AG04450 (cell line): ENCODE results near the gene ZIC3. TPM values are rescaled to one million over a fixed set of nuclear protein-coding genes. Genes with fewer than 3 reads are reported as not detected.

Experiments
- CTCF ChIA-PET: fragments of 300-600, 350-600 bp; formaldehyde crosslinking; extraction: SDS; loops from one replicate; lab custom pipeline; 2022; ENCODE audit warnings: antibody characterized with exemption, inconsistent platforms; lab: Charles Lee
- POLR2A ChIA-PET: fragments of 350-600 bp; formaldehyde crosslinking; extraction: SDS; loops from one replicate; lab custom pipeline; 2021; ENCODE audit warnings: antibody characterized with exemption, inconsistent platforms; lab: Yijun Ruan, JAX
- DNase-seq: peaks from one replicate; pipeline ENCODE4 v3.0.0-alpha.2; 2011; ENCODE audit warnings: low read depth, low spot score
- H3K27ac ChIP-seq: one replicate; pipeline ENCODE4 v1.5.1; 2012; ENCODE audit warnings: low read depth, low read length, control low read depth
- H3K27me3 ChIP-seq: one replicate; pipeline ENCODE4 v1.6.0; 2012; ENCODE audit warnings: low read length; ENCODE audit not compliant: control insufficient read depth, insufficient read depth
- H3K4me3 ChIP-seq: 2 replicates; pipeline ENCODE4 v1.5.1; 2011; ENCODE audit warnings: mild to moderate bottlenecking, low read depth, low read length, control low read depth
- H3K9me3 ChIP-seq: 2 replicates; pipeline ENCODE4 v1.5.1; 2012; ENCODE audit warnings: low read length; ENCODE audit not compliant: control insufficient read depth, insufficient read depth
- polyA plus RNA-seq: library from polyadenylated mRNA; depleted of rRNA; stranded (reverse); fragments of >200 nt; gene quantifications from 2 replicates; pipeline ENCODE4 v1.2.3, GENCODE V29; 2011
- TF ChIP-seq, protein P1 (sequence below): IDR thresholded peaks from 2 replicates; pipeline ENCODE4 v1.5.1; 2011; ENCODE audit warnings: low read depth, low read length, control low read depth, inconsistent platforms

ZIC3 gene
- polyA plus RNA-seq, 1 experiment: not detected

DNA sequence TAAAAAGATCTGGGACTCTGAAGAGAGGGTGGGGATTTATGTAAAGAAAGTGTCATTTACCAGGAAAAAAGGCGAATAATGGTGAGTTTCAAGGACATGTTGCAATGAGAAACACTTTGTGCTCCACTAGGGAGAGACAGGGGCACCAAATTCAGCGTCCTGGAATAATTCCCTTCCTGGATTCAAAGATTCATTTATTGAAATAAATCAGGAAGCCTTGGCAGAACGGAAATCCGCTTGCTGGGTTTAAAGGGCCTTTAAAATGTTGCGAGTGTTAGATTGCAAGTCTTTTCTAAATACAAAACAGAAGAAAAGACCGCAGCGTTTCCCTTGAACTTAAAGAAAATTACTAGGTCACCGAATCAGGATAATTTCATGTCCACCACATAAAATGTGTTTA is 3.8 kb upstream of the ZIC3 start:
- H3K9me3 ChIP-seq: no peaks in the 10 kb centered on the region; the same call in 1 of the 2 replicates
- ChIA-PET CTCF (no interaction called here), POLR2A (no interaction called here)
- TF ChIP-seq, protein P1, sequence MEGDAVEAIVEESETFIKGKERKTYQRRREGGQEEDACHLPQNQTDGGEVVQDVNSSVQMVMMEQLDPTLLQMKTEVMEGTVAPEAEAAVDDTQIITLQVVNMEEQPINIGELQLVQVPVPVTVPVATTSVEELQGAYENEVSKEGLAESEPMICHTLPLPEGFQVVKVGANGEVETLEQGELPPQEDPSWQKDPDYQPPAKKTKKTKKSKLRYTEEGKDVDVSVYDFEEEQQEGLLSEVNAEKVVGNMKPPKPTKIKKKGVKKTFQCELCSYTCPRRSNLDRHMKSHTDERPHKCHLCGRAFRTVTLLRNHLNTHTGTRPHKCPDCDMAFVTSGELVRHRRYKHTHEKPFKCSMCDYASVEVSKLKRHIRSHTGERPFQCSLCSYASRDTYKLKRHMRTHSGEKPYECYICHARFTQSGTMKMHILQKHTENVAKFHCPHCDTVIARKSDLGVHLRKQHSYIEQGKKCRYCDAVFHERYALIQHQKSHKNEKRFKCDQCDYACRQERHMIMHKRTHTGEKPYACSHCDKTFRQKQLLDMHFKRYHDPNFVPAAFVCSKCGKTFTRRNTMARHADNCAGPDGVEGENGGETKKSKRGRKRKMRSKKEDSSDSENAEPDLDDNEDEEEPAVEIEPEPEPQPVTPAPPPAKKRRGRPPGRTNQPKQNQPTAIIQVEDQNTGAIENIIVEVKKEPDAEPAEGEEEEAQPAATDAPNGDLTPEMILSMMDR: no peak
- no peak overlapping the region for H3K27ac ChIP-seq
- H3K27me3 ChIP-seq: peaks cover 11% of the 10 kb centered on the region
- DNase-seq: no peak
- no peak overlapping the region for H3K4me3 ChIP-seq

DNA sequence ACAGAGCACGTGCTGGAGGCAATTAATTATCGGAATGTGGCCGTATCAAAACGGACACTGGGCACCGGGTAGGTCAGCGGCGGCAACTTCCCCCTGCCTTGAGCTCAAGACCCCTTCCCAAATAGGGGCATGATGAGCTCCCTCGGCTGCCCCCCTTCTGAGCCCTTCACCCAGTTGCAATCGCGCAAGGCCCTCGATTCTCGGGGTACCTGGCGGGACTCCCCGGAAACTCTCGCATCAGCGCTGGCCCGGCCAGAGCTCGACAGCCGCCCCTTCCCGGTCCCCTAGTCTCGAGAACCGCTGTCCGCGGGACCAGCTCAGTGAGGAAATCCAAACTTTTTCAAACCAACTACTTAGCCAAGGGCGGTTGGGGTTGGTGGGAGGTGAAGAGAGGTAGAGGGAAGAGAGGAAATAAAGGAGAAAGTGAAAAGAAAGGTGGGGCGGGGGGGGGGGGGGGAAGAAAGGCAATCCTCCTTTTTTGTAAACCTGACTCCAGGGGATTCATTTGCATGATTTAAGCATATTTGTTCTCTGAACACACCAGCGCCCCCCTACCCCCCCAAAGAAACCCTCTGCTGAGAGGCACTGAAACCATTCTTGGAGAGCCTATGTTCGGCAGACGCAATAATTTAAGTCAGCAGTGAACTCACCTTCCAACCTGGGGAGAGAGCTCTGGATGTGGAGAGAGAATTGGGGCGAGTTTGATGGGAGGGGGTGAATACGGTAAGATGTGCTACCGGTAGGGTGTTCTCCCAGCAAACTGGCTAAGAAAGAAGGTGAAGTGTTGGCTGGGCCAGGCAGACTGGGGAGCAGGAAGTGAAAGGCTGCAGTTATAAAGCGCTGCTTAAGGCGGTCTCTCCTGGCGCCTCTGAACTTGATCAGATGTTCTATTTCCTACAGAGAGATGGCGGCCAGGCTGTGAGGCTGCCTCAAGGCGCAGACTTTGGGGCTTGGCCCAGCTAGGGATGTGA is 2.0 kb upstream of the ZIC3 start:
- Histone ChIP-seq H3K27me3 (peaks cover 23% of the 10 kb centered on the region), H3K4me3 (no peak overlapping the region), H3K9me3 (peaks cover 3% of the 10 kb centered on the region; the same call in 1 of the 2 replicates), H3K27ac (no peak overlapping the region)
- ChIA-PET CTCF (no interaction called here), POLR2A (no interaction called here)
- TF ChIP-seq, protein P1: no peak
- no peak for DNase-seq

DNA sequence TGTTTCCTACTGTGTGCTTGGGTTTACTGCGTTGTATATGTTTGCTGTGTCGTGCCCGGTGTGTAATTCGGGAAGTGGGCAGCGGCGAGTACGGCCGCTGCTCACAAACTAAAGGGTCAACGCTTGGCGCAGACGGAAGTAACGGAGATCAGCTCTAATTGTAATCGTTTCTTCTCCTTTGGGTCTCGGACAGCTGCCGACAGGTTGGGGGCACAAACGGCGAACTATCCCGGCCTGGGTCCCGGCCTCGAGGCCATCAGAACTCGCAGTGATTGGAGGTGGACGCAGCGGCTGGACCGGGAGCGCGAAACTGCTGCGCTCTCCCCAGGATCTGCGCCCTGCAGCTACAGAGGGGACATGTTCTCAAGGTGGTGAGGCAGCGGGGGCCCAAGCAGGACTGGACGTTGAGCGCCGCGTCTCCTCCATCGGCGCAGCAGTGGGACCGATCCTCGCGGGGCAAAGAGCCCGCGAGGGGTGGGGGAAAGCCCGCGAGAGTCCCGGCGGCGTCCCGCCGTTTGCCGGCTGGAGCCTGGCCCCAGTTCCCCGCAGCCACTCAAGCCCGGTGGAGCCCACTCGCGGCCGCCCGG is 516 bp upstream of the ZIC3 start:
- Histone ChIP-seq H3K9me3 (peaks cover 3% of the 10 kb centered on the region; the same call in 1 of the 2 replicates), H3K27me3 (peaks cover 27% of the 10 kb centered on the region), H3K4me3 (no peak overlapping the region), H3K27ac (no peak overlapping the region)
- ChIA-PET CTCF (no interaction called here), POLR2A (no interaction called here)
- TF ChIP-seq, protein P1: no peak
- DNase-seq: no peak

DNA sequence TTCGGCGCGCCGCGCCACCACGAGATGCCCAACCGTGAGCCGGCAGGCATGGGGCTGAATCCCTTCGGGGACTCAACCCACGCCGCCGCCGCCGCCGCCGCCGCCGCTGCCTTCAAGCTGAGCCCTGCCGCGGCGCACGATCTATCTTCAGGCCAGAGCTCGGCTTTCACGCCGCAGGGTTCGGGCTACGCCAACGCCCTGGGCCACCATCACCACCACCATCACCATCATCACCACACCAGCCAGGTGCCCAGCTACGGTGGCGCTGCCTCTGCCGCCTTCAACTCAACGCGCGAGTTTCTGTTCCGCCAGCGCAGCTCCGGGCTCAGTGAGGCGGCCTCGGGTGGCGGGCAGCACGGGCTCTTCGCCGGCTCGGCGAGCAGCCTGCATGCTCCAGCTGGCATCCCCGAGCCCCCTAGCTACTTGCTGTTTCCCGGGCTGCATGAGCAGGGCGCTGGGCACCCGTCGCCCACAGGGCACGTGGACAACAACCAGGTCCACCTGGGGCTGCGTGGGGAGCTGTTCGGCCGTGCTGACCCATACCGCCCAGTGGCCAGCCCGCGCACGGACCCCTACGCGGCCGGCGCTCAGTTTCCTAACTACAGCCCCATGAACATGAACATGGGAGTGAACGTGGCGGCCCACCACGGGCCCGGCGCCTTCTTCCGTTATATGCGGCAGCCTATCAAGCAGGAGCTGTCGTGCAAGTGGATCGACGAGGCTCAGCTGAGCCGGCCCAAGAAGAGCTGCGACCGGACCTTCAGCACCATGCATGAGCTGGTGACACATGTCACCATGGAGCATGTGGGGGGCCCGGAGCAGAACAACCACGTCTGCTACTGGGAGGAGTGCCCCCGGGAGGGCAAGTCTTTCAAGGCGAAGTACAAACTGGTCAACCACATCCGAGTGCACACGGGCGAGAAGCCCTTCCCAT is 1.1 kb downstream of the ZIC3 start:
- peaks cover 27% of the 10 kb centered on the region for H3K27me3 ChIP-seq

More for the DNA sequence above, 1.1 kb downstream of the ZIC3 start:
- peaks cover 3% of the 10 kb centered on the region; the same call in 1 of the 2 replicates for H3K9me3 ChIP-seq
- no peak overlapping the region for H3K4me3 ChIP-seq
- H3K27ac ChIP-seq: no peak overlapping the region
- TF ChIP-seq, protein P1: no peak
- CTCF ChIA-PET: no interaction called here
- POLR2A ChIA-PET: no interaction called here
- no peak for DNase-seq
